Activated T-cell treated with anti-CD3 and anti-CD28 coated beads for 24 hours (primary cell): ENCODE data around the gene FAM167B.
"Not testable (repeated sequence)": the region's sequence is repeated elsewhere in the genome, so short reads cannot be mapped to it uniquely, and the experiment has no call there.

Experiments
- DNase-seq: peaks from one replicate; pipeline ENCODE4 v3.0.0-alpha.2; 2020; ENCODE audit warnings: low read depth

FAM167B gene

GRCh38 chr1:32263236-32263593 lies 16.2 kb downstream of the FAM167B start:
- DNase-seq, result not testable (repeated sequence)

DNA sequence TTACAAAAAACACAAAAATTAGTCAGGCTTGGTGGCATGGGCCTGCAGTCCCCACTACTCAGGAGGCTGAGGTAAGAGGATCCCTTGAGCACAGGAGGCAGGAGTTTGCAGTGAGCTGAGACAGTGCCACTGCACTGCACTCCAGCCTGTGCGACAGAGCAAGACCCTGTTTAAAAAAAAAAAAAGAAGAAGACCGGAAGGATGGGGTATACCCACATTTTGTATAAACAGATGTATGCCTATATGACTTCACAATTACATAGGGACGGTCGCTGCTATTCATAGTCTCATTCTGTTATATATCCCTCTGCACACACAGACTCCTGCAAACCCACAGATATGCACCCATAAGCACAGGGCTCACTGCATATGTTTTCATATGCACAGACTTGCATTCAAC lies 16.7 kb downstream of the FAM167B start:
- no peak for DNase-seq

DNA sequence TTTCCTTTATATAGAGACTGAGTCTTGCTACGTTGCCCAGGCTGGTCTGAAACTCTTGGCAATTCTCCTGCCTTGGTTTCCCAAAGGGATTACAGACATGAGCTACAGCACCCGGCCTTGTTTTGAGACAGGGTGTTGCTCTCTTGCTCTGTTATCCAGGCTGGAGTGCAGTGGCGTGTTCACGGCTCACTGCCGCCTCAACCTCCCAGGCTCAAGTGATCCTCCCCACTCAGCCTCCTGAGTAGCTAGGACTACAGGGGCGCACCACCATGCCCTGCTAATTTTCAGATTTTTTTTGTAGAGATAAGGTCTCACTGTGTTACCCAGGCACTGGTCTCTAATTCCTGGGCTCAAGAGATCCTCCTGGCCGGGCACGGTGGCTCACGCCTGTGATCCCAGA lies 18.8 kb downstream of the FAM167B start:
- DNase-seq, result no peak

DNA sequence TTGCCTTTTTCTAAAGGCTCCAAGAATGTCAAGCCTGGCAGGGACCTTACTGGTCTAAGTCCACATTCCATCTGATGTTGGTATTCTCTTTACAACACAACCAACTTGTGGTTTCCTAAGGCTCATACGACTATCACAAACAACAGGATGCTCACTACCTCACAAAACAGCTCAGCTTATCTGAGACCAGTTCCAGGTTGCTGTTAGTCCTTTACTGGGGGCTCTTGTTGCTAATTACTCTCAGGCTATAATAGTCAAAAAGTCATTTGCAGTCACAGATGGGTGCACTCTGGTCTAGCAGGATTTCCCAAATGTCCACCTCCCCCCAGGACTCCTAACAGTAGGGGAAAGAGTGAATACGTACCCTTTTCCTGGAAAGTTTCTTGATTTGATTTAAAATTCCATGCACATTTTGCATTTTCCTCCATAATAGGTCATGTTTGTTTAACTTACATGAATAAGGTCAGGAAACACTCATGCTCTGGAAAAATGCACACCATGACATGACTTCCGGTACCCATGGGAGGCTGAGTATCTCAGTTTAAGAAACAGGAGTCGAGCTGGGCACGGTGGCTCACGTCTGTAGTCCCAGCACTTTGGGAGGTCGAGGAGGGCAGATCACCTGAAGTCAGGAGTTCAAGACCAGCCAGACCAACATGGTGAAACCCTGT lies 20.0 kb downstream of the FAM167B start:
- no peak for DNase-seq

- DNase-seq, result no peak
These were observed 22.7 kb downstream of the FAM167B start for GRCh38 chr1:32269744-32270143.

DNA sequence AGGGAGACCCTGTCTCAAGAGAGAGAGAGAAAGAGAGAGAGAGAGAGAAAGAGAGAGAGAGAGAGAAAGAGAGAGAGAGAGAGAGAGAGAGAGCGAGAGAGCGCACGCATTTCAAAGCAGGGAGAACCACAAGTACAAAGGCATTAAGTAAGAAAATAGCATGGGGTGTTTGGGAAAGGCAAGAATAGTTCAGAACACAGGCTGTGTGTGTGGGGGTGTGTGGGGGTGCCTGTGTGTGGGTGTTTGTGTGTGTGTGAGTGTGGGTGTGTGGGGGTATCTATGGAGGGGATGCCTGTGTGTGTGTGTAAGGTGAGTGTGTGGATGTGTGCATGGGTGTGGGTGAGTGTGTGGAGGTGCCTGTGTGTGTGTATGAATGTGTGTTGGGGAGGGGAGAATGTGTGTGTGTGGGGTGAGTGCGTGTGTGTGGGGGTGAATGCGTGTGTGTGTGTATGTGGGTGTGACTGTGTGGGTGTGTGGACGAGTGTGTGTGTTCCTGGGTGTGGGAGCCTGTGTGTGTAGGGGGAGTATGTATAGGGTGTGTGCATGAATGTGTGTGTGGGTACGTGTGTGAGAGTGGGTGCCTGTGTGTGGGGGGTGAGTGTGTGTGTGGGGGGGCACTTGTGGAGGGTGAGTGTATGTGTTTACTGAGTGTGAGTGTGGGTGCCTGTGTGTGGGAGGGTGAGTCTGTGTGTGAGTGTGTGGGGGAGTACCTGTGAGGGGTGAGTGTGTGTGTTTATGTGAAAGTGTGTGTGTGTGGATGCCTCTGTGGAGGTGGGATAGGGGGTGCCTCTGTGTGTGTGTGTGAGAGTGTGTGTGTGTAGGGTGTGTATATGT lies 25.8 kb downstream of the FAM167B start:
- no peak for DNase-seq

DNA sequence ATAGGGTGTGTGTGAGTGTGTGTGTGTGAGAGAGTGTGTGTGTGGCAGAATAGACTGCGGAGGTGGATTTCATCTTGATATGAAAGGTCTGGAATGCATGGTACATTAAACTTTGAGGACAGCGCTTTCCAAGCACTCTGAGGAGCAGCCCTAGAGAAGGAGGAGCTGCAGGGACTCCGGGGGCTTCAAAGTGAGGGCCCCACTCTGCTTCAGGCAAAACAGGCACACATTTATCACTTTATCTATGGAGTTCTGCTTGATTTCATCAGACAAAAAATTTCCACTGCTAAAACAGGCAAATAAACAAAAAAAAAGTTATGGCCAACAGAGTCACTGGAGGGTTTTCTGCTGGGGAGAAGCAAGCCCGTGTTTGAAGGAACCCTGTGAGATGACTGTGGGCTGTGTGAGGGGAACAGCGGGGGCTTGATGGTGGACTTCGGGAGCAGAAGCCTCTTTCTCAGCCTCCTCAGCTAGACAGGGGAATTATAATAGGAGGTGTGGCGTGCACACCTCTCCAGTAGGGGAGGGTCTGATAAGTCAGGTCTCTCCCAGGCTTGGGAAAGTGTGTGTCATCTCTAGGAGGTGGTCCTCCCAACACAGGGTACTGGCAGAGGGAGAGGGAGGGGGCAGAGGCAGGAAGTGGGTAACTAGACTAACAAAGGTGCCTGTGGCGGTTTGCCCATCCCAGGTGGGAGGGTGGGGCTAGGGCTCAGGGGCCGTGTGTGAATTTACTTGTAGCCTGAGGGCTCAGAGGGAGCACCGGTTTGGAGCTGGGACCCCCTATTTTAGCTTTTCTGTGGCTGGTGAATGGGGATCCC lies 26.6 kb downstream of the FAM167B start:
- DNase-seq, result peak; percentile 75

- DNase-seq, result no peak
These were observed 27.8 kb downstream of the FAM167B start for GRCh38 chr1:32274646-32275340.

DNA sequence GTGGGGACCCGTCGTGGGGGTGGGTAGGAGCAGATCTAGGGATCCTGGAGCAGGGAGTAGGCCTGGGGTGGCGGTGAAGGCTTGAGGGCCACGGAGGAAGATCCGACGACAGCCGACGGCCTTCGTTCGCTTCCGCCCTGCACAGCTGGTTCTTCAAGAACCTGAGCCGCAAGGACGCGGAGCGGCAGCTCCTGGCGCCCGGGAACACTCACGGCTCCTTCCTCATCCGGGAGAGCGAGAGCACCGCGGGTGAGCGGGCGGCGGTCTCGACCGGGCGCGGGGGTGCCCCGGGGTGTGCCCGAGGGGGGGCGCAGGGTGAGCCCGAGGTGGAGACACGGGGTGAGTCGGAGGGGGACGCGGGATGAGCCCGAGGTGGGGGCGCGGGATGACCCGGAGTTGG lies 28.4 kb downstream of the FAM167B start:
- DNase-seq, result no peak

DNA sequence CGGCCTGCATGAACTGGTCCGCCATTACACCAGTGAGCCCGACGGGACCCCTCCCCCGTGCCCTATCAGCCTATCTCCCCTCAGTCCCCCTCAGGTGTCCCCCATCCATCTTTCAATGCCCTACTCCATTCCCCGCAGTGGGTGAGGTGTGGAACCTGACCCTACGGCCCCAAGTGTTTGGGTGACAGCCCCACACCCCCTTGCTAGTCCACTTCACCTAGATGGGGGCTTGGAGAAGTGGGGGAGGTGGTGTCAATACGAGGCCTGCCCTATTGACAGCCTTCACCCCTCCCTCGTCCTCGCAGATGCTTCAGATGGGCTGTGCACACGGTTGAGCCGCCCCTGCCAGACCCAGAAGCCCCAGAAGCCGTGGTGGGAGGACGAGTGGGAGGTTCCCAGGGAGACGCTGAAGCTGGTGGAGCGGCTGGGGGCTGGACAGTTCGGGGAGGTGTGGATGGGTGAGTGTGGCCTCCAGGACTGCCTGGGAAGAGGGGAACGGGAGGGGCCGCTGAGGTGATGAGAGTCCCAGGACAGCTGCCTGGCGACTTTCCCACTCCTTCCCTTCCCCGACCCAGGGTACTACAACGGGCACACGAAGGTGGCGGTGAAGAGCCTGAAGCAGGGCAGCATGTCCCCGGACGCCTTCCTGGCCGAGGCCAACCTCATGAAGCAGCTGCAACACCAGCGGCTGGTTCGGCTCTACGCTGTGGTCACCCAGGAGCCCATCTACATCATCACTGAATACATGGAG lies 29.2 kb downstream of the FAM167B start:
- no peak for DNase-seq

- not testable (repeated sequence) for DNase-seq
These were observed 37.8 kb downstream of the FAM167B start for GRCh38 chr1:32284777-32285176.

DNA sequence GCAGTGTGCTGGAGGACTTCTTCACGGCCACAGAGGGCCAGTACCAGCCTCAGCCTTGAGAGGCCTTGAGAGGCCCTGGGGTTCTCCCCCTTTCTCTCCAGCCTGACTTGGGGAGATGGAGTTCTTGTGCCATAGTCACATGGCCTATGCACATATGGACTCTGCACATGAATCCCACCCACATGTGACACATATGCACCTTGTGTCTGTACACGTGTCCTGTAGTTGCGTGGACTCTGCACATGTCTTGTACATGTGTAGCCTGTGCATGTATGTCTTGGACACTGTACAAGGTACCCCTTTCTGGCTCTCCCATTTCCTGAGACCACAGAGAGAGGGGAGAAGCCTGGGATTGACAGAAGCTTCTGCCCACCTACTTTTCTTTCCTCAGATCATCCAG lies 38.6 kb downstream of the FAM167B start:
- DNase-seq, result no peak

DNA sequence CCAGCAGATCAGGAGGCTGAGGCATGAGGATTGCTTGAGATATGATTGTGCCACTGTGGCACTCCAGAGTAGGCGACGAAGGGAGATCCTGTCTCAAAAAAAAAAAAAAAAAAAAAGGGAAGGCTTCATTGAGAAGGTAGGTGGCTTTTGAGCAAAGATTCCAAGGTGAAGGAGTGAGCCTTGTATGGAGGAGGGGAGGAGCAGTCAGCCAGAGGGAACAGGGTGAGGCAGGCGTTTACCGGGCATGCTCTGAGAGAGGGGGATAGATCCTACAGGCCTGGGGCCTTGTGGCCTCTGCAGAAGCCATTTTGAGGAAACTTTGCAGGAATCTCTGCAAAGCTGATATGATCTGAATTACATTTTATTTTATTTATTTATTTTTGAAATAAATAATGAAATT lies 39.7 kb downstream of the FAM167B start:
- no peak for DNase-seq

GRCh38 chr1:32289256-32289655 lies 42.2 kb downstream of the FAM167B start:
- DNase-seq, result no peak

GRCh38 chr1:32291145-32291707 lies 44.2 kb downstream of the FAM167B start:
- DNase-seq, result no peak

- DNase-seq, result peak; percentile 96
These were observed 44.9 kb downstream of the FAM167B start, which contains the start of gene HDAC1 for GRCh38 chr1:32291708-32292538. HDAC1 (plus strand) TSS chr1:32292083; CDS start chr1:32292170, 87 bp downstream.

DNA sequence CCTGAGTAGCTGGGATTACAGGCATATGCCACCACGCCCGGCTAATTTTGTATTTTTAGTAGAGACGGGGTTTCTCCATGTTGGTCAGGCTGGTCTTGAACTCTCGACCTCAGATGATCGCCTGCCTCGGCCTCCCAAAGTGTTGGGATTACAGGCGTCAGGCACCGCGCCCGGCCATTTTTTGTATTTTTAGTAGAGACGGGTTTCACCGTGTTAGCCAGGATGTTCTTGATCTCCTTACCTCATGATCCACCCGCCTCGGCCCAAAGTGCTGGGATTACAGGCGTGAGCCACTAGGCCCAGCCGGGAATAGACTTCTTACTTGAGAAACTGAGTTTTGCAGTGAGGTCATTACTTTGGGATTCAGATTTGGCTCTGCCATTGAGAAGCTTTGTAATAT lies 51.2 kb downstream of the FAM167B start:
- not testable (repeated sequence) for DNase-seq
